ENCODE data around the gene TENM4. TPM values are rescaled to one million over a fixed set of nuclear protein-coding genes. Genes with fewer than 3 reads are reported as not detected.

TENM4 gene
- polyA plus RNA-seq, 1 donor: 9.0 TPM

GRCh38 chr11:78772186-78772585, 668.6 kb downstream of the TENM4 start:
- no peak for DNase-seq

- no peak for DNase-seq
Measured at GRCh38 chr11:78770931-78771330, 669.9 kb downstream of the TENM4 start.

GRCh38 chr11:78768971-78769370, 671.9 kb downstream of the TENM4 start:
- DNase-seq: no peak

GRCh38 chr11:78768345-78768744, 672.5 kb downstream of the TENM4 start:
- no peak for DNase-seq

GRCh38 chr11:78767027-78767932, 673.5 kb downstream of the TENM4 start:
- DNase-seq: no peak

- DNase-seq: no peak
Measured at GRCh38 chr11:78764946-78765345, 675.9 kb downstream of the TENM4 start.

GRCh38 chr11:78763664-78764063, 677.2 kb downstream of the TENM4 start:
- no peak for DNase-seq

- DNase-seq: no peak
Measured at GRCh38 chr11:78762105-78762504, 678.7 kb downstream of the TENM4 start.

GRCh38 chr11:78759071-78759470, 681.8 kb downstream of the TENM4 start:
- DNase-seq: no peak

GRCh38 chr11:78753297-78753696, 687.5 kb downstream of the TENM4 start:
- DNase-seq: no peak

- no peak for DNase-seq
Measured at GRCh38 chr11:78752494-78752893, 688.3 kb downstream of the TENM4 start.

GRCh38 chr11:78748918-78749690, 691.7 kb downstream of the TENM4 start:
- DNase-seq: no peak

- DNase-seq: no peak
Measured at GRCh38 chr11:78744949-78745348, 695.9 kb downstream of the TENM4 start.

GRCh38 chr11:78744202-78744601, 696.6 kb downstream of the TENM4 start:
- DNase-seq: no peak

- peak; percentile 7 for DNase-seq
Measured at GRCh38 chr11:78742430-78742829, 698.4 kb downstream of the TENM4 start.

GRCh38 chr11:78741741-78742140, 699.1 kb downstream of the TENM4 start:
- DNase-seq: peak; percentile 55

- peak; percentile 42 for DNase-seq
Measured at GRCh38 chr11:78740199-78741071, 700.4 kb downstream of the TENM4 start.

GRCh38 chr11:78737891-78738290, 702.9 kb downstream of the TENM4 start:
- DNase-seq: no peak

- DNase-seq: no peak
Measured at GRCh38 chr11:78737301-78737700, 703.5 kb downstream of the TENM4 start.

- no peak for DNase-seq
Measured at GRCh38 chr11:78735711-78736110, 705.1 kb downstream of the TENM4 start.

GRCh38 chr11:78733031-78733430, 707.8 kb downstream of the TENM4 start:
- no peak for DNase-seq

GRCh38 chr11:78732246-78732645, 708.6 kb downstream of the TENM4 start:
- DNase-seq: no peak

GRCh38 chr11:78731027-78731426, 709.8 kb downstream of the TENM4 start:
- DNase-seq: no peak
